ENCODE results near the gene SPSB1. TPM values are rescaled to one million over a fixed set of nuclear protein-coding genes. Genes with fewer than 3 reads are reported as not detected.

Gene SPSB1
- total RNA-seq, 1 donor from 2014 or later: 15.1 TPM

DNA sequence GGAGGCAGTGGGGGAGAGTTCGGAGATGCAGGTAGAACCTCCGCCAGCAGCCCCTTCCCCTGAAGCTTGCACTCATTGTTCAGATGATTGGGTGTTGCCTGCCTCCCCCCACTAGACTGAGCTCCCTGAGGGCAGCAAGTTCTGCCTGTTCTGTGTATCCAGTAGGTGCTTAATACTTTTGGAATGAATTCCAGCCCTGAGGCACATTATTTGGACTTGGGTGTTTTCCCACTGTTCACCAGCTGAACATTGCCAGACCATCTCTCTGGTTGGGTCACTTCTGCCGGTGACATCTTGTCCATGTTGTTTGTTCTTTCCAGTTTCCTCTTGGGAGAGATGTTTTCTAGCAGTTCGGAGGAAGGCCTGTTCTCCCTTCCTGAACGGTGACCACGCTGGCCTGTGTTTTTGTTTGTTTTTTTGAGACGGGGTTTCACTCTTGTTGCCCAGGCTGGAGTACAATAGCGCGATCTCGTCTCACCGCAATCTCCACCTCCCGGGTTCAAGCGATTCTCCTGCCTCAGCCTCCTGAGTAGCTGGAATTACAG lies 48.7 kb downstream of the SPSB1 start:
- DNase-seq (ENCODE audit: low spot score): no peak

GRCh38 chr1:9343269-9343668 lies 50.6 kb downstream of the SPSB1 start:
- DNase-seq (ENCODE audit: low spot score): no peak

GRCh38 chr1:9344426-9345200 lies 51.9 kb downstream of the SPSB1 start:
- no peak for DNase-seq (ENCODE audit: low spot score)

DNA sequence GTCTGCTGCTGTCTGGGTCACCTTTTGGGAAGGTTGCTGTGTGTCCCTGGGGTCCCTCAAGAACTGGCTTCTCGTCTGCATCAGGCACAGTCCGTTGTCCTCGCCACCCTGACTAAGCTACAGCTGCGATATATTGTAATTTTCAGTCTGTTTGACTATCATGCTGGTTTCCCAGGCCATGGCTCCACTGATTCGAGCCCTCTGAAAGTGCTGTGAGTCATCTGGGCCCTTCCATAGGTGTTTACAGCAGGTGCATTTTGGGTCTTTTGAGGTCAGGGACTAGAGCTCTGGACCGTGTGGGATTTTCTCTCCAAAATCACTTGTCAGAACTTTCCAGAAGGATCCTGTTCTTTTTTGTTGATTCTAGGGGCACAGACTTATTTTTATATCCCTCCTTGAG lies 52.8 kb downstream of the SPSB1 start:
- no peak for DNase-seq (ENCODE audit: low spot score)

DNA sequence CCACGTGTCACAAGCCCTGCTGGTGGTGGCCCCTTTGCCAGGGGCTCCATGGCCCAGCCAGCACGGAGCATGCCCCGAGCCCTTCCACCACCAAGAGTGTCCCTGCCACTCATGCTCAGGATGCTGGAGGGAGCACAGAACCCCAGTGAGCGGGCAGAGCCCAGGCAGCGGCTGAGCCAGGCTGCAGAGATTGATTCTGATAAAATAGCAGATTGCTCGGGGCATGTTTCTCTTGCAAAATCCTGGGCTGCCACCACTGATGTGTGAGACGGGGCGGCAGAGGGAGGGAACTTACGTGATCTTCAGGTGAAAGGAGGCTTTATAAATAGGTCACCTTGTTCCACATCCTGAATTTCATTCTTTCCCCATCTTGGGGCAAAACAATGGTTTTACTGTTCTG lies 53.2 kb downstream of the SPSB1 start:
- DNase-seq (ENCODE audit: low spot score): no peak

DNA sequence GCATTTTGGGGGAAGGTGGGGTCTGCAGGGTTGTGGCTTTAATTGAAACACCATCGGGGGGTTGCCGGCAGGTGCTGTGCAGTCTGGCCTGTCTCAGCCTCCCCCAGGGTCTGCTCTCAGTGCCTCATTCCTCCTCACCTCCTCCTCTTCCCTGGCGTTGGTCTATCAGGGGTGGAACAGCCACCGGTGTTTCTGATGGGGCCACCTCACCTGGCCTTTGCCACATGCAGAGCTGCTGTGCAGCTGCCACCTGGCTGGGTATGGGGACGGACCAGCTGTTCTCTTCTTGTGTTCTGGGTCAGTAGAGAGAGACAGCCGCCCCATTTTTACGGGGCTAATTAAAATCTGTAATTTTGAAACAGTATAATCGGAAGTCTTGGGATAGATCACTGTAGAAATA lies 53.9 kb downstream of the SPSB1 start:
- DNase-seq (ENCODE audit: low spot score): no peak

GRCh38 chr1:9347095-9347850 lies 54.6 kb downstream of the SPSB1 start:
- DNase-seq (ENCODE audit: low spot score): no peak

DNA sequence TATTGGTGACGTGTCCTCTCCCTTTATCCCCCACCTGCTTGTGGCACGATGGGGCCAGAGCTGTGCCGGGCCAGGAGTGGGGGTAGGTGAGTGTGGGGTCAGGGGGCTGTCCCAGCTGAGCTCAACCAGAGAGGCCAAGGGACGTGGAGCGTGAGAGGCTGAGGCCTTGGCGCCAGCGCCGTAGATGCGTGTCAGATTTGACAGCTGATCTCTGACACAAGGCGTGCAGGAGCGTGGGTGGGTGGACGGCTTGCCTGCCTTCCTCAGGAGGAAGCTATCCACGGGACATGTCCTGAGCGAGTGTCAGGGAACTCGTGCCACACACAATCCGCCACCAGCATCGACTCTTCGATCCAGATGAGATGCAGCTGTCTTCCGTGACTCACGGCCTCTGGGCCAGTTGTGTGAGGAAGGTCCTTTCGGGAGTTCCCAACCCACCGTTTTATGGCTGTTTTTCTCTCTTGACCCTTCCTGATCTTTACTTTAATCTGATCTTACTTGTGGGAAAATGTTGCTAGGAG lies 56.7 kb downstream of the SPSB1 start:
- no peak for DNase-seq (ENCODE audit: low spot score)

GRCh38 chr1:9350013-9350908 lies 57.6 kb downstream of the SPSB1 start:
- no peak for DNase-seq (ENCODE audit: low spot score)

DNA sequence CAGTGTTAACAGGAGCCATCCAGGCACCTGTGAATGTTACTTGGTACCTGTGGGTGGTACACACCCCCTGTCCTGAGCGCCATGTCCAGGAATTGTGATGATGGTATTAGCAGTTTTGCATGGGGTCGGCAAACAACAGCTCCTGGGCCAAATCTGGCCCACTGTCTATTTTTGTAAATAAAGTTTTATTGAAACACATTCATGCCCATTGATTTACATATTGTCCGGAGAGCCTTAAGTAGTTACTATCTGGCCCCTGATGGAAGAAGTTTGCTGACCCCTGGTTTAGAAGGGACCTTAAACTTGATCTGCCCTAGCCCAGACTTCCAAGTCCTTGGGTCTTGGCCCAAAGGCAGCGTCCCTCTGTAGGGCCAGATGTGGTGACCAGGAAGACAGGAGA lies 58.3 kb downstream of the SPSB1 start:
- DNase-seq (ENCODE audit: low spot score): no peak

- DNase-seq (ENCODE audit: low spot score): no peak
Measured at GRCh38 chr1:9351654-9352271, 59.1 kb downstream of the SPSB1 start.

DNA sequence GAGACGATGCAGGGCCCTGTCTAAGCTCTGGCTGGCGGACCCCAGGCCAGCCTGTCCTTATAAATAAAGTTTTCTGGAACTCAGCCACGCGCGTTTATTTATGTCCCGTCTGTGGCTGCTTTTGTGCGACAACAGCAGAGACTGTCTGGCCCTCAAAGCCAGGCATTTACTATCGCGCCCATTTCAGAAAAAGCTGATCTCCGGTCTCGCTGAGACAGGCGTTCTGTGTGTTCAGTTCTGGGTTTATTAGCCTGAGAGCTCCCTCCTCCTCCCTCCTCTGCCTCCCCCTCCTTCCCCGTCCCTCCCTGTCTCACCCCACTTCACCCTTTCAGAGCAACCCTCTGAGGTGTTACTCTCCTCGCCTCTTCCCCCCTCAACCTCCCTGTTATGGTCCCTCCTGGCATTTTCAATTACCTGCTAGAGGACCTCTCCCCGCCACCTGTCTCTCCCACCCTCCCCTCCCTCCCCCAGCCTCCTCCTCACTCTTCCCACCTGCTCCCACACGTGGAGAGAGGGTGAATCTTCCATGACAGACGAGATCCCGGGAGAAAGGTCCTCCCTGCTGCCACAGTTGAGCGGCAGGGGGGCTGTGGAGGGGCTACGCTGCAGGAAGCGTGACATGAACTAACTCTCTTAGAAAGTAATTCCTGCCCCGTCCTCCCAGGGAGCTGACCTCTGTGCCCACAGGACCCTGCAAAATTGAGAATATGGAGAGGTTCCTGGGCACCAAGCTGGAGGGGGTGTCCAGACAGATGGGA lies 59.9 kb downstream of the SPSB1 start:
- no peak for DNase-seq (ENCODE audit: low spot score)

GRCh38 chr1:9355503-9355902 lies 62.8 kb downstream of the SPSB1 start:
- no peak for DNase-seq (ENCODE audit: low spot score)

GRCh38 chr1:9356021-9356420 lies 63.3 kb downstream of the SPSB1 start:
- DNase-seq (ENCODE audit: low spot score): no peak

GRCh38 chr1:9356829-9357466 lies 64.3 kb downstream of the SPSB1 start:
- no peak for DNase-seq (ENCODE audit: low spot score)

- no peak for DNase-seq (ENCODE audit: low spot score)
Measured at GRCh38 chr1:9357958-9358357, 65.3 kb downstream of the SPSB1 start.

GRCh38 chr1:9360371-9361064 lies 67.8 kb downstream of the SPSB1 start:
- no peak for DNase-seq (ENCODE audit: low spot score)

GRCh38 chr1:9361630-9362260 lies 69.1 kb downstream of the SPSB1 start:
- no peak for DNase-seq (ENCODE audit: low spot score)

GRCh38 chr1:9362488-9362887 lies 69.8 kb downstream of the SPSB1 start:
- DNase-seq (ENCODE audit: low spot score): no peak
